HepG2 (cell line): ENCODE measurements around the gene PROC. TPM values are rescaled to one million over a fixed set of nuclear protein-coding genes. Genes with fewer than 3 reads are reported as not detected.
A peak's percentile ranks its signal among the peaks of the same experiment; 100 is the strongest.

ENCODE experiments used
- TBX3 ChIP-seq: fragments of 450-650 bp; IDR thresholded peaks from 2 replicates; pipeline ENCODE4 v1.6.1; 2017; ENCODE audit warnings: antibody characterized with exemption, mild to moderate bottlenecking, inconsistent platforms, borderline replicate concordance
- TMF1 ChIP-seq: sonication (generic); formaldehyde crosslinking; IDR thresholded peaks from 2 replicates; pipeline ENCODE4 v1.8.1; 2022; ENCODE audit warnings: low read depth, missing genetic modification reagents
- polyA plus RNA-seq, 8 experiments: library from polyadenylated mRNA; depleted of rRNA in 3 of 8; stranded (reverse) in 7 of 8; unstranded in 1 of 8; fragments of >200 nt; fragmentation: Illumina TruSeq in 4 of 8; extraction: Trizol in 4 of 8; gene quantifications; 2 replicates each; pipeline versions ENCODE4 v1.2.1 to v1.2.3, GENCODE V29; 2011 to 2016; ENCODE audit warnings: low read depth in 4 of 8, missing spikeins in 1 of 8, mixed read lengths in 1 of 8; ENCODE audit not compliant: insufficient read depth in 1 of 8
- total RNA-seq, 5 experiments: library from RNA; depleted of rRNA; stranded (reverse); fragments of >200 nt; fragmentation: Illumina TruSeq; extraction: Trizol; gene quantifications; 2 replicates each; pipeline ENCODE4 v1.2.3, GENCODE V29; 2016; ENCODE audit warnings: low read depth in 1 of 5
- TF ChIP-seq, protein P1 (sequence below): sonication (generic); formaldehyde crosslinking; IDR thresholded peaks from one replicate; pipeline ENCODE4 v1.5.1; 2020; ENCODE audit warnings: mild to moderate bottlenecking, missing genetic modification reagents; ENCODE audit errors: not compliant biosample characterization
- TF ChIP-seq, protein P2 (sequence below): sonication (generic); IDR thresholded peaks from 2 replicates; pipeline ENCODE4 v1.6.1; 2016; ENCODE audit warnings: low read depth, borderline replicate concordance
- TF ChIP-seq, protein P3 (sequence below), 2 experiments: IDR thresholded peaks; 2 replicates each; pipeline ENCODE4 v1.6.1; 2011 to 2012; ENCODE audit warnings: low read length in 2 of 2, borderline replicate concordance in 1 of 2, low read depth in 1 of 2, mild to moderate bottlenecking in 1 of 2, moderate library complexity in 1 of 2
- TF ChIP-seq, protein P4 (sequence below): sonication (generic); formaldehyde crosslinking; IDR thresholded peaks from 2 replicates; pipeline ENCODE4 v1.8.1; 2023; ENCODE audit warnings: mild to moderate bottlenecking, missing genetic modification reagents

Gene PROC
- total and polyA plus RNA-seq, 2 of the 13 experiments (the other 11 are each of a cell fraction or from before 2014, with no cell fraction given): 134 to 185 TPM

DNA sequence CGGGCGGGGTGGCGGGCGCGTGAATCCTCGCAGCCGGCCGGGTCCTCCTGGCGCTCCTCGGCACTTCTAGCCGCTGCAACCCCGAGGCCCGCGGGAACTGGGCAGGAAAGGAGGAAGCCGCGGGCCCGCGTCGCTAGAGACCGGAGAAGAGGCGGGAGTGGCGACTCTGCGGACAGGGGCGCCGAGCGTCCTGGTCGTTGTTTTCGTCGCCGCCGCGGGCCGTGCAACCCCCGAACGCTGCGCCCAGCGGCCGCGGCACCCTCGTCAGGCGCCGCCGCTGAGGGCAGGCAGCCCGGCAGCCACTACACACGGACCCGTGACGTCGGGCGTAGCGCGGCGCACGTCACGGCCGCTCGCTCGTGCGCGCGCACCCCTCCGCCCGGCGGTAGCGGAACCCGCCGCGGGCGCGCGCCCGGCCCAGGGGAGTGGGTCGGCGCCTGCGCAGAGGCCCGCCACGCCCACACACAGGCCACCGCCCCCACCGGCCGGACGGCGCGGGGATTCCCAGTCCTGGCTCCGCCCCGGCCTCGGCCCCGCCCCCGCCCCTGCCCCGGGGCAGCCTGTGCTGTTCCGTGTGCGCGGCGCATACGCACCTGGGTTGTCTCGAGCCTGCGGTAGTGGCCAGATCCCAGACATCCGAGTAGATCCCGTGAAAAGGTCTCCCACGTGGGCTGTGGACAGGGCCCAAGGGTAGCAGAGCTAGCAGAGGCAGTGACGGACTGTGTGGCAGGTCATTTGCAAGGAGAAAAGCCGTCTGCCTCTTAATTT, 30.4 kb upstream of the PROC start, which contains the start of gene MAP3K2 (continued):
- TF ChIP-seq, protein P1, sequence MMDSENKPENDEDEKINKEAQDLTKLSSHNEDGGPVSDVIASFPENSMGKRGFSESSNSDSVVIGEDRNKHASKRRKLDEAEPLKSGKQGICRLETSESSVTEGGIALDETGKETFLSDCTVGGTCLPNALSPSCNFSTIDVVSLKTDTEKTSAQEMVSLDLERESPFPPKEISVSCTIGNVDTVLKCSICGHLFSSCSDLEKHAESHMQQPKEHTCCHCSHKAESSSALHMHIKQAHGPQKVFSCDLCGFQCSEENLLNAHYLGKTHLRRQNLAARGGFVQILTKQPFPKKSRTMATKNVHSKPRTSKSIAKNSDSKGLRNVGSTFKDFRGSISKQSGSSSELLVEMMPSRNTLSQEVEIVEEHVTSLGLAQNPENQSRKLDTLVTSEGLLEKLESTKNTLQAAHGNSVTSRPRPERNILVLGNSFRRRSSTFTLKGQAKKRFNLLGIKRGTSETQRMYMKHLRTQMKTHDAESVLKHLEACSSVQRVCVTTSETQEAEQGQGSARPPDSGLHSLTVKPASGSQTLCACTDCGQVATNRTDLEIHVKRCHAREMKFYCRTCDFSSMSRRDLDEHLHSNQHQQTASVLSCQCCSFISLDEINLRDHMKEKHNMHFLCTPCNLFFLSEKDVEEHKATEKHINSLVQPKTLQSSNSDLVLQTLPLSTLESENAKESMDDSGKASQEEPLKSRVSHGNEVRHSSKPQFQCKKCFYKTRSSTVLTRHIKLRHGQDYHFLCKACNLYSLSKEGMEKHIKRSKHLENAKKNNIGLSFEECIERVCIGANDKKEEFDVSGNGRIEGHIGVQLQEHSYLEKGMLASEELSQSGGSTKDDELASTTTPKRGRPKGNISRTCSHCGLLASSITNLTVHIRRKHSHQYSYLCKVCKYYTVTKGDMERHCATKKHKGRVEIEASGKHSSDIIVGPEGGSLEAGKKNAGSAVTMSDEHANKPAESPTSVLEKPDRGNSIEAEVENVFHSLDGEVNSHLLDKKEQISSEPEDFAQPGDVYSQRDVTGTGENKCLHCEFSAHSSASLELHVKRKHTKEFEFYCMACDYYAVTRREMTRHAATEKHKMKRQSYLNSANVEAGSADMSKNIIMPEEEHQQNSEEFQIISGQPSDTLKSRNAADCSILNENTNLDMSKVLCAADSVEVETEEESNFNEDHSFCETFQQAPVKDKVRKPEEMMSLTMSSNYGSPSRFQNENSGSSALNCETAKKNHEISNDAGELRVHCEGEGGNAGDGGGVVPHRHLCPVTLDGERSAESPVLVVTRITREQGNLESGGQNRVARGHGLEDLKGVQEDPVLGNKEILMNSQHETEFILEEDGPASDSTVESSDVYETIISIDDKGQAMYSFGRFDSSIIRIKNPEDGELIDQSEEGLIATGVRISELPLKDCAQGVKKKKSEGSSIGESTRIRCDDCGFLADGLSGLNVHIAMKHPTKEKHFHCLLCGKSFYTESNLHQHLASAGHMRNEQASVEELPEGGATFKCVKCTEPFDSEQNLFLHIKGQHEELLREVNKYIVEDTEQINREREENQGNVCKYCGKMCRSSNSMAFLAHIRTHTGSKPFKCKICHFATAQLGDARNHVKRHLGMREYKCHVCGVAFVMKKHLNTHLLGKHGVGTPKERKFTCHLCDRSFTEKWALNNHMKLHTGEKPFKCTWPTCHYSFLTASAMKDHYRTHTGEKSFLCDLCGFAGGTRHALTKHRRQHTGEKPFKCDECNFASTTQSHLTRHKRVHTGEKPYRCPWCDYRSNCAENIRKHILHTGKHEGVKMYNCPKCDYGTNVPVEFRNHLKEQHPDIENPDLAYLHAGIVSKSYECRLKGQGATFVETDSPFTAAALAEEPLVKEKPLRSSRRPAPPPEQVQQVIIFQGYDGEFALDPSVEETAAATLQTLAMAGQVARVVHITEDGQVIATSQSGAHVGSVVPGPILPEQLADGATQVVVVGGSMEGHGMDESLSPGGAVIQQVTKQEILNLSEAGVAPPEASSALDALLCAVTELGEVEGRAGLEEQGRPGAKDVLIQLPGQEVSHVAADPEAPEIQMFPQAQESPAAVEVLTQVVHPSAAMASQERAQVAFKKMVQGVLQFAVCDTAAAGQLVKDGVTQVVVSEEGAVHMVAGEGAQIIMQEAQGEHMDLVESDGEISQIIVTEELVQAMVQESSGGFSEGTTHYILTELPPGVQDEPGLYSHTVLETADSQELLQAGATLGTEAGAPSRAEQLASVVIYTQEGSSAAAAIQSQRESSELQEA: peak; percentile 72
- TF ChIP-seq TBX3: no peak
- TF ChIP-seq TMF1 (CRISPR knock-in tag): peak; percentile 55; the same call in 1 of the 2 replicates
- TF ChIP-seq, protein P2, sequence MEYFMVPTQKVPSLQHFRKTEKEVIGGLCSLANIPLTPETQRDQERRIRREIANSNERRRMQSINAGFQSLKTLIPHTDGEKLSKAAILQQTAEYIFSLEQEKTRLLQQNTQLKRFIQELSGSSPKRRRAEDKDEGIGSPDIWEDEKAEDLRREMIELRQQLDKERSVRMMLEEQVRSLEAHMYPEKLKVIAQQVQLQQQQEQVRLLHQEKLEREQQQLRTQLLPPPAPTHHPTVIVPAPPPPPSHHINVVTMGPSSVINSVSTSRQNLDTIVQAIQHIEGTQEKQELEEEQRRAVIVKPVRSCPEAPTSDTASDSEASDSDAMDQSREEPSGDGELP: no peak; the same call in 1 of the 2 replicates
- TF ChIP-seq, protein P3, sequence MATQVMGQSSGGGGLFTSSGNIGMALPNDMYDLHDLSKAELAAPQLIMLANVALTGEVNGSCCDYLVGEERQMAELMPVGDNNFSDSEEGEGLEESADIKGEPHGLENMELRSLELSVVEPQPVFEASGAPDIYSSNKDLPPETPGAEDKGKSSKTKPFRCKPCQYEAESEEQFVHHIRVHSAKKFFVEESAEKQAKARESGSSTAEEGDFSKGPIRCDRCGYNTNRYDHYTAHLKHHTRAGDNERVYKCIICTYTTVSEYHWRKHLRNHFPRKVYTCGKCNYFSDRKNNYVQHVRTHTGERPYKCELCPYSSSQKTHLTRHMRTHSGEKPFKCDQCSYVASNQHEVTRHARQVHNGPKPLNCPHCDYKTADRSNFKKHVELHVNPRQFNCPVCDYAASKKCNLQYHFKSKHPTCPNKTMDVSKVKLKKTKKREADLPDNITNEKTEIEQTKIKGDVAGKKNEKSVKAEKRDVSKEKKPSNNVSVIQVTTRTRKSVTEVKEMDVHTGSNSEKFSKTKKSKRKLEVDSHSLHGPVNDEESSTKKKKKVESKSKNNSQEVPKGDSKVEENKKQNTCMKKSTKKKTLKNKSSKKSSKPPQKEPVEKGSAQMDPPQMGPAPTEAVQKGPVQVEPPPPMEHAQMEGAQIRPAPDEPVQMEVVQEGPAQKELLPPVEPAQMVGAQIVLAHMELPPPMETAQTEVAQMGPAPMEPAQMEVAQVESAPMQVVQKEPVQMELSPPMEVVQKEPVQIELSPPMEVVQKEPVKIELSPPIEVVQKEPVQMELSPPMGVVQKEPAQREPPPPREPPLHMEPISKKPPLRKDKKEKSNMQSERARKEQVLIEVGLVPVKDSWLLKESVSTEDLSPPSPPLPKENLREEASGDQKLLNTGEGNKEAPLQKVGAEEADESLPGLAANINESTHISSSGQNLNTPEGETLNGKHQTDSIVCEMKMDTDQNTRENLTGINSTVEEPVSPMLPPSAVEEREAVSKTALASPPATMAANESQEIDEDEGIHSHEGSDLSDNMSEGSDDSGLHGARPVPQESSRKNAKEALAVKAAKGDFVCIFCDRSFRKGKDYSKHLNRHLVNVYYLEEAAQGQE (IDR thresholded peaks at IDR 0.05; ENCODE audit: borderline replicate concordance in 1 of 2, low read depth in 1 of 2, low read length in 2 of 2): peak in 1 of 2 experiments; percentile 41; a peak in 1 of 4 replicates
- TF ChIP-seq, protein P4, sequence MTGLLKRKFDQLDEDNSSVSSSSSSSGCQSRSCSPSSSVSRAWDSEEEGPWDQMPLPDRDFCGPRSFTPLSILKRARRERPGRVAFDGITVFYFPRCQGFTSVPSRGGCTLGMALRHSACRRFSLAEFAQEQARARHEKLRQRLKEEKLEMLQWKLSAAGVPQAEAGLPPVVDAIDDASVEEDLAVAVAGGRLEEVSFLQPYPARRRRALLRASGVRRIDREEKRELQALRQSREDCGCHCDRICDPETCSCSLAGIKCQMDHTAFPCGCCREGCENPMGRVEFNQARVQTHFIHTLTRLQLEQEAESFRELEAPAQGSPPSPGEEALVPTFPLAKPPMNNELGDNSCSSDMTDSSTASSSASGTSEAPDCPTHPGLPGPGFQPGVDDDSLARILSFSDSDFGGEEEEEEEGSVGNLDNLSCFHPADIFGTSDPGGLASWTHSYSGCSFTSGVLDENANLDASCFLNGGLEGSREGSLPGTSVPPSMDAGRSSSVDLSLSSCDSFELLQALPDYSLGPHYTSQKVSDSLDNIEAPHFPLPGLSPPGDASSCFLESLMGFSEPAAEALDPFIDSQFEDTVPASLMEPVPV: no peak
